ENCODE data around the gene LIX1. TPM values are rescaled to one million over a fixed set of nuclear protein-coding genes. Genes with fewer than 3 reads are reported as not detected.
"Not testable (repeated sequence)": the region's sequence is repeated elsewhere in the genome, so short reads cannot be mapped to it uniquely, and the experiment has no call there.

LIX1 gene
- total RNA-seq, 1 donor from 2014 or later, result not detected

DNA sequence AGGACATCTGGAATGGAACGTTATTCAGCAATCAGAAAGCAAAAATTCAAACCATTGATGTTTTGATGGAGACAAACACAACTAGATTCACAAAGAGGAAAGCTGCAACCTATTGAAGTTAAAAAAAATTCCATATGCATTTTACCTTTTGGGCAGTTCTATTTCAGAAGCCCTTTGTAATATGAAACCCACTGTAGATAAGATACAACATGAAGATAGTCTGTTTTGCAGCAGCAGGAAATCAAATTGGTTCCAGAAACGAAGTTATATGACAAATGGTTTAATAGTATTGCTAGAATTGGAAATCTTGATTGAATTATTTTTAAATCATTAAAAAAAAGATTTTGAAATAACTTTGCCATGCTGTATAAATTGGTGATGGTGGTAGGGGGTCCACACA is 872 bp downstream of the LIX1 start:
- DNase-seq, result no peak
- TF ChIP-seq CTCF (IDR thresholded peaks at IDR 0.05; ENCODE audit: borderline replicate concordance), result no peak
- no peak overlapping the region for H3K27ac ChIP-seq (replicated peaks)
- no peaks in the 10 kb centered on the region for H3K9me3 ChIP-seq (replicated peaks)
- intact Hi-C loops (cut with micrococcal nuclease), result no loop called here
- H3K4me1 ChIP-seq, result peaks cover 5% of the 10 kb centered on the region
- no peak overlapping the region for H3K4me3 ChIP-seq
- H3K27me3 ChIP-seq (ENCODE audit: low read depth), result no peaks in the 10 kb centered on the region
- no peaks in the 10 kb centered on the region for H3K36me3 ChIP-seq

DNA sequence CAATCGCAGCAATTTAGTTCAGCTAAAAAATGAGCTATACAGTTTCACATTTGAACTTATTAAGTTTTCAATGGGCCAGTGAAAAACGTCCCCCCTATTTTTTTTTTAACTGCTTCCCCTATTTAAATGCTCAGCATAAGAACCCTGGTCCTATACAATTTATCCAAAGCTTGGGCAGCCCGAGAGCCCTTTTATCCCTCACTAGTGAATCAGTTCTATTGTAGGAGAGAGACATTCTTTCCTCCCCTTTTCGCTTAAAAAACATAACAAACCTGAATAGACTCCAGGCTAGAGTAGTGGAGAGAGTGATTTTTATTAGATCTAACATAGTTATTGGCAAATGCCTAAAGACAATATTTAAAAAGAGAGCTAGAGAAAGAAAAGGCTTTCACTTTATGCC is 1.4 kb downstream of the LIX1 start:
- TF ChIP-seq CTCF (IDR thresholded peaks at IDR 0.05; ENCODE audit: borderline replicate concordance), result no peak
- intact Hi-C loops (cut with micrococcal nuclease), result no loop called here
- DNase-seq, result no peak

GRCh38 chr5:97140250-97140649 is 2.2 kb downstream of the LIX1 start:
- H3K36me3 ChIP-seq; H3K9me3 ChIP-seq (replicated peaks); H3K27me3 ChIP-seq (ENCODE audit: low read depth); DNase-seq; H3K4me3 ChIP-seq; intact Hi-C loops (cut with micrococcal nuclease); H3K27ac ChIP-seq (replicated peaks); H3K4me1 ChIP-seq: not testable (repeated sequence)

More for the DNA sequence above, 1.4 kb downstream of the LIX1 start:
- no peak overlapping the region for H3K4me3 ChIP-seq
- H3K27me3 ChIP-seq (ENCODE audit: low read depth), result no peaks in the 10 kb centered on the region
- no peak overlapping the region for H3K27ac ChIP-seq (replicated peaks)
- no peaks in the 10 kb centered on the region for H3K9me3 ChIP-seq (replicated peaks)
- no peaks in the 10 kb centered on the region for H3K36me3 ChIP-seq
- H3K4me1 ChIP-seq, result peaks cover 5% of the 10 kb centered on the region

DNA sequence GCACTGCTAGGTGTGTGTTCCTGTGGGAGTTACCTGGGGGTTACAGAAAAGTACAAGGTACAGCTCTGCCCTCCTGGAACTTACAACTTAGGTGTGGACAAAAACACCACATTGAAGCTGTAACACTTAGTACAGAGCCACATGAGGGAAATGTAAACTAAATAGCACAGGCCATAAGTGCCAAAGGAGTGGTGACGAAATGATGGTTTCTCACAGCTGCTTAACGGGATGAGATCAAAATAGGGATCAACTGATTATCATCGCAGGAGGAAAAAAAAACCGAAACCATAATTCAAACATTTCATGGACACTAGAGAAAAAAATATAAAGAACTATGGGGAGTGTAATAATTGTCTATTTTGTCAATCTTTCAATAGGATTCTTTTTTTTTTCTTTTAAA is 5.9 kb downstream of the LIX1 start:
- Histone ChIP-seq H3K27ac (replicated peaks) (no peak overlapping the region), H3K36me3 (no peaks in the 10 kb centered on the region), H3K4me1 (no peaks in the 10 kb centered on the region), H3K9me3 (replicated peaks) (no peaks in the 10 kb centered on the region), H3K27me3 (ENCODE audit: low read depth) (no peaks in the 10 kb centered on the region), H3K4me3 (no peak overlapping the region)
- no peak for DNase-seq
- intact Hi-C loops (cut with micrococcal nuclease), result no loop called here
- TF ChIP-seq CTCF (IDR thresholded peaks at IDR 0.05; ENCODE audit: borderline replicate concordance), result no peak

DNA sequence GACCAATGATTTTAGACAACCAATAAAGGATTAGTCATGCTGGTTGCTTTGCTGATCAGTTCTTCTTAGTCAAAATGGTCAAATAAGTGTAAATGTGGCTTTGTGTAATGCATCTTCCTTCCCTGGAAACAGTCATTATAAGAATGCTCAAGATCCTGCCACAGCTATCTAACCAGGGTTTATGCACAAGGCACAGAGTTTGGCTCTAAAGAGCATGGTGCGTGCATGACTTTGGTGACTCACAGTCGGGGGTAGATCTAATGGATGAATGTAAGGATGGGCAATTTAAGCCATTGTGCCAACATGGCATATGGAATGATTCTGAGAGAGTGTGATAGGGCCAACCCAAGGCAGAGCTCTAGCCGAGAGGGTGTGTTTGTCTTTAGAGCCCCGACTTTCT is 6.5 kb downstream of the LIX1 start:
- Histone ChIP-seq H3K36me3 (no peaks in the 10 kb centered on the region), H3K27me3 (ENCODE audit: low read depth) (no peaks in the 10 kb centered on the region), H3K9me3 (replicated peaks) (no peaks in the 10 kb centered on the region), H3K27ac (replicated peaks) (no peak overlapping the region), H3K4me1 (no peaks in the 10 kb centered on the region), H3K4me3 (no peak overlapping the region)
- no peak for TF ChIP-seq CTCF (IDR thresholded peaks at IDR 0.05; ENCODE audit: borderline replicate concordance)
- DNase-seq, result no peak
- intact Hi-C loops (cut with micrococcal nuclease), result no loop called here

GRCh38 chr5:97134634-97135033 is 7.8 kb downstream of the LIX1 start:
- Histone ChIP-seq H3K4me1 (no peaks in the 10 kb centered on the region), H3K27me3 (ENCODE audit: low read depth) (no peaks in the 10 kb centered on the region), H3K27ac (replicated peaks) (no peak overlapping the region), H3K36me3 (no peaks in the 10 kb centered on the region), H3K4me3 (no peak overlapping the region), H3K9me3 (replicated peaks) (no peaks in the 10 kb centered on the region)
- no peak for DNase-seq
- intact Hi-C loops (cut with micrococcal nuclease), result no loop called here
- TF ChIP-seq CTCF (IDR thresholded peaks at IDR 0.05; ENCODE audit: borderline replicate concordance), result no peak
